ENCODE data around the gene CD28. TPM values are rescaled to one million over a fixed set of nuclear protein-coding genes. Genes with fewer than 3 reads are reported as not detected.
"Not testable (repeated sequence)": the region's sequence is repeated elsewhere in the genome, so short reads cannot be mapped to it uniquely, and the experiment has no call there.

Gene CD28
- total RNA-seq, 4 donors from 2014 or later, result 0.42 to 1.3 (median 0.63) TPM

- Histone ChIP-seq H3K36me3 (no peaks in the 10 kb centered on the region), H3K27me3 (no peaks in the 10 kb centered on the region), H3K4me1 (peaks cover 0 to 9% (median 8%) of the 10 kb centered on the region in 3 donors), H3K9me3 (no peaks in the 10 kb centered on the region), H3K27ac (peak overlapping the region in 1 of 4 donors; percentile 9), H3K4me3 (no peak overlapping the region)
- DNase-seq, result no peak
- TF ChIP-seq CTCF (IDR thresholded peaks at IDR 0.05) (peak; percentile 37 to 74 (median 56)), POLR2A (IDR thresholded peaks at IDR 0.05) (no peak)
- intact Hi-C loops (cut with DNase I), result no loop called here
- 42 to 43% methylated on average over 5 of the region's 5 CpGs for WGBS, 2 donors
Observed at GRCh38 chr2:203782262-203782976, 76.0 kb downstream of the CD28 start.

DNA sequence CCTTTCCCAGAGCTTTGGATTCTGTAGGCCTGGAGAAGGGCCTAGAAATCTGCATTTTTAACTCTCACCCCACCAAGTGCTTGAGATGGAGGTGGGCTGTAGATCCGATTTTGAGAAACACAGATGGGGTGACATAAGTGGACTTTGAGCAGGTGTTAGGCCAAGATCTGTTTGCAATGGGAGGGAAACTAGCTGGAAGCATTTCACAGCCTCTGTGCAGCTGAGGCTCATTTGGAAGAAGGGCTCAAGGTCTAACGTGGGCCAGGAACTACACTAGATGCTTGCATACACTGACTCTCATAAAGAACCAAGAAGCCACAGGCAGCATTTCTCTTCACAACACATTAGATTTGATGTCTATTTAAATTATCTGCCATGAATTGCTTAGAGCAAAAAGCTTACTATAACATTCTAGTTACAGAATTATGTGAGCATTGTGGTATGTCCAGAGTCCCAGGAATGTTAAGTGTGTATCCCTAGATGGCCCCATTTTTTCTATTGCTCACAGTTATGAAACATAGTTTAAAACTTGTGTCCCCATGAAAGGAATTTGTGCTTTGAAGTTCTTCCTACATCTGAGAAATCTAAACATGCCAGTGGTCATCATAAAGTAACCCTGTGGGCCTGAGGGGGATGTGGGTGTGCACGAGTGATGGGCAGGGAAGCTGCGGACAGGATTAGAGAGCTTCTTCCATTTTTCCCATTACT, 77.2 kb downstream of the CD28 start:
- Histone ChIP-seq H3K9me3 (no peaks in the 10 kb centered on the region), H3K4me1 (peaks cover 0 to 17% (median 8%) of the 10 kb centered on the region in 3 donors), H3K27ac (no peak overlapping the region), H3K4me3 (no peak overlapping the region), H3K36me3 (no peaks in the 10 kb centered on the region), H3K27me3 (no peaks in the 10 kb centered on the region)
- no peak for DNase-seq
- no peak for TF ChIP-seq CTCF (IDR thresholded peaks at IDR 0.05)
- no peak for TF ChIP-seq POLR2A (IDR thresholded peaks at IDR 0.05)
- intact Hi-C loops (cut with DNase I), result no loop called here
- WGBS, 2 donors, result 73 to 88% methylated on average over 4 of the region's 4 CpGs

GRCh38 chr2:203784710-203785270, 78.4 kb downstream of the CD28 start:
- H3K27me3 ChIP-seq; H3K4me3 ChIP-seq; H3K36me3 ChIP-seq; intact Hi-C loops (cut with DNase I); H3K9me3 ChIP-seq; H3K27ac ChIP-seq; DNase-seq: not testable (repeated sequence)
- H3K4me1 ChIP-seq, result peaks cover 0 to 21% (median 8%) of the 10 kb centered on the region in 3 donors
- 68 to 87% methylated on average over 8 to 10 of the region's 10 CpGs for WGBS, 2 donors

GRCh38 chr2:203785391-203786110, 79.1 kb downstream of the CD28 start:
- 89 to 98% methylated on average over 8 to 10 of the region's 43 CpGs for WGBS, 2 donors
- H3K4me3 ChIP-seq; DNase-seq; H3K36me3 ChIP-seq; intact Hi-C loops (cut with DNase I); H3K9me3 ChIP-seq; H3K27me3 ChIP-seq: not testable (repeated sequence)
- Histone ChIP-seq H3K4me1 (peaks cover 0 to 25% (median 8%) of the 10 kb centered on the region in 3 donors), H3K27ac (peak overlapping the region in 3 of 4 donors; percentile 31 to 45 (median 43))

GRCh38 chr2:203786549-203787351, 80.3 kb downstream of the CD28 start:
- H3K4me3 ChIP-seq, result no peak overlapping the region
- no peak for TF ChIP-seq CTCF (IDR thresholded peaks at IDR 0.05)
- TF ChIP-seq POLR2A (IDR thresholded peaks at IDR 0.05), result no peak
- peak overlapping the region in 3 of 4 donors; percentile 43 to 74 (median 45) for H3K27ac ChIP-seq
- no peak for DNase-seq
- H3K27me3 ChIP-seq, result no peaks in the 10 kb centered on the region
- H3K9me3 ChIP-seq, result no peaks in the 10 kb centered on the region
- H3K4me1 ChIP-seq, result peaks cover 0 to 25% (median 8%) of the 10 kb centered on the region in 3 donors
- WGBS, 2 donors, result 40 to 58% methylated on average over 6 of the region's 6 CpGs
- intact Hi-C loops (cut with DNase I), result no loop called here
- no peaks in the 10 kb centered on the region for H3K36me3 ChIP-seq
